ENCODE results near the gene LIMK2.

The LIMK2 gene

DNA sequence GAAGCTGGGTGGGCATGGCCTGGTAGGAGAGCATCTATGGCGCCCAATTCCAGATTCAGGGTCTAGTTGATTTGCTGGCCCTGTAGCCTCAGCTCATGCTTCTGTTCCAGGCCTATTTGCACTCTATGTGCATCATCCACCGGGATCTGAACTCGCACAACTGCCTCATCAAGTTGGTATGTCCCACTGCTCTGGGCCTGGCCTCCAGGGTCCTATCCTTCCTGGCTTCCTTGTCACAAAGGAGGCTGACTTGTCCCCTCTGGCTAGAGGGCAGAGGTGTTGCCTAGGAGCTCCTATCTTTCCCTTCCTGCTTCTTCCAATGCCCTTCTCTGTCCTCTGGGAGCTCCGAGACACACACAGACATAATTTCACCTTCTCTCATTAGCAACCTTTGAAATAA, 58.9 kb downstream of the LIMK2 start:
- ChIA-PET CTCF (interaction anchor here (0.7 to 11.5 kb wide), 15 partner anchors 9 to 195 kb away, joined by 3 to 185 read pairs (median 4); partner anchors contain the start of gene RNF185), POLR2A (interaction anchor here (0.6 kb wide), 1 partner anchor 39 kb away, joined by 4 read pairs; no protein-coding TSS in a partner anchor)
- peaks cover 30 to 88% (median 64%) of the 10 kb centered on the region in 4 experiments for H3K36me3 ChIP-seq (ENCODE audit: control insufficient read depth in 4 of 4, insufficient read depth in 4 of 4, low read length in 3 of 4)
- WGBS (ENCODE audit: insufficient coverage): 97% methylated on average over 3 of the region's 4 CpGs
- no peaks in the 10 kb centered on the region for H3K9me3 ChIP-seq (ENCODE audit: control extremely low read depth in 1 of 5, control insufficient read depth in 4 of 5, insufficient read depth in 2 of 5, low read depth in 1 of 5, low read length in 4 of 5)
- peaks cover 0 to 5% (median 5%) of the 10 kb centered on the region in 4 experiments for H3K4me1 ChIP-seq (ENCODE audit: control extremely low read depth in 1 of 4, control insufficient read depth in 4 of 4, insufficient read depth in 4 of 4, low read length in 3 of 4)
- DNase-seq: no peak
- H3K4me3 ChIP-seq (ENCODE audit: control insufficient read depth in 1 of 7, extremely low read depth in 1 of 7, insufficient read depth in 4 of 7, low read depth in 2 of 7, low read length in 6 of 7): no peak overlapping the region
- H3K27me3 ChIP-seq (replicated peaks in 2 of 5; ENCODE audit: control insufficient read depth in 4 of 5, insufficient read depth in 5 of 5, low read length in 4 of 5): no peaks in the 10 kb centered on the region
- H3K27ac ChIP-seq (ENCODE audit: insufficient read depth in 1 of 2, low read depth in 1 of 2, low read length in 2 of 2, poor library complexity in 1 of 2, severe bottlenecking in 2 of 2): no peak overlapping the region

DNA sequence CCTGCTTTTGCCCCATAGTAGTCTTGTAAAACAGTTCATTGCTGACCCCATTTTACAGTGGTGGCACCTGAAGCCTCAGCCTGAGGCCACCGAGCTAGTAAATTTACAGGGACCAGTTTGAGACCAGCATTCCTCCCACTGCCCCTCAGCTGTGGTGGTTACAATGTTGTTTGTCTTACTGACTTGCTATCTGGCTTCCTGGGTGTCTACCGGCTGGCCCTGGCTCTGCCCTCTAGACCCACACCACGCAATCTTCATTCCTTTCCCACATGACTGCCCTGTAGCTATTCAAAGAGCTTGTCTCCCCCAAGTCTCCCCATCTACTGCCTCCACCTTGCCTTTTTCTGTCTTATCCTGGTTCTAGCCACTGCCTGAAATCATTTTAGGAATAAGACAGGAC, 59.4 kb downstream of the LIMK2 start:
- H3K27ac ChIP-seq (ENCODE audit: insufficient read depth in 1 of 2, low read depth in 1 of 2, low read length in 2 of 2, poor library complexity in 1 of 2, severe bottlenecking in 2 of 2): no peak overlapping the region
- H3K36me3 ChIP-seq (ENCODE audit: control insufficient read depth in 4 of 4, insufficient read depth in 4 of 4, low read length in 3 of 4): peaks cover 30 to 86% (median 61%) of the 10 kb centered on the region in 4 experiments
- ChIA-PET CTCF (interaction anchor here (0.7 to 11.5 kb wide), 10 partner anchors 10 to 78 kb away, joined by 3 to 185 read pairs (median 4); no protein-coding TSS in a partner anchor), POLR2A (no interaction called here)
- no peak overlapping the region for H3K4me3 ChIP-seq (ENCODE audit: control insufficient read depth in 1 of 7, extremely low read depth in 1 of 7, insufficient read depth in 4 of 7, low read depth in 2 of 7, low read length in 6 of 7)
- H3K9me3 ChIP-seq (ENCODE audit: control extremely low read depth in 1 of 5, control insufficient read depth in 4 of 5, insufficient read depth in 2 of 5, low read depth in 1 of 5, low read length in 4 of 5): no peaks in the 10 kb centered on the region
- 100% methylated on average over 2 of the region's 3 CpGs for WGBS (ENCODE audit: insufficient coverage)
- H3K4me1 ChIP-seq (ENCODE audit: control extremely low read depth in 1 of 4, control insufficient read depth in 4 of 4, insufficient read depth in 4 of 4, low read length in 3 of 4): peaks cover 0 to 5% (median 5%) of the 10 kb centered on the region in 4 experiments
- DNase-seq: no peak
- no peaks in the 10 kb centered on the region for H3K27me3 ChIP-seq (replicated peaks in 2 of 5; ENCODE audit: control insufficient read depth in 4 of 5, insufficient read depth in 5 of 5, low read length in 4 of 5)

DNA sequence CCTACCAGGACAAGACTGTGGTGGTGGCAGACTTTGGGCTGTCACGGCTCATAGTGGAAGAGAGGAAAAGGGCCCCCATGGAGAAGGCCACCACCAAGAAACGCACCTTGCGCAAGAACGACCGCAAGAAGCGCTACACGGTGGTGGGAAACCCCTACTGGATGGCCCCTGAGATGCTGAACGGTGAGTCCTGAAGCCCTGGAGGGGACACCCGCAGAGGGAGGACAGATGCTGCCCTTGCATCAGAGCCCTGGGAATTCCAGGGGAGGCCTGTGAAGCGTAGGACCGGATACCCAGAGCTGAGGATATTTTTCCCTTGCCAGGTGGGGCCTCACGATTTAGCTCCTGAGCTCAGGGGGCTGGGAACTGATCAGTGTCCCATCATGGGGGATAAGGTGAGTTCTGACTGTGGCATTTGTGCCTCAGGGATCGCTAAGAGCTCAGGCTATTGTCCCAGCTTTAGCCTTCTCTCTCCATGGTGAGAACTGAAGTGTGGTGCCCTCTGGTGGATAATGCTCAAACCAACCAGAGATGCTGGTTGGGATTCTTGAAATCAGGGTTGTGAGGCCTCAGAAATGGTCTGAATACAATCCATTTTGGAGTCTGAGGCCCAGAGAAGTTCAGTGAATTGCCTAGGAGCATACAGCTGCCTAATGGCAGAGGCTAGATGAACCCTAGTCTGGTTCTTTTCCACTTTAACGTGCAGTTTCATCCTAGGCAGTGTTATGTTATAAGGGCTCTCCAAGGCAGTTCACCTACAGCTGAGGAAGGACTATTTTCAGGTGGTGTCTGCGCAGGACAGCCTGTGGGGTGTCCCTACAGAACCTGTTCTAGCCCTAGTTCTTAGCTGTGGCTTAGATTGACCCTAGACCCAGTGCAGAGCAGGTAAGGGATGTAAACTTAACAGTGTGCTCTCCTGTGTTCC, 60.7 kb downstream of the LIMK2 start:
- Histone ChIP-seq H3K27ac (ENCODE audit: insufficient read depth in 1 of 2, low read depth in 1 of 2, low read length in 2 of 2, poor library complexity in 1 of 2, severe bottlenecking in 2 of 2) (no peak overlapping the region), H3K9me3 (ENCODE audit: control extremely low read depth in 1 of 5, control insufficient read depth in 4 of 5, insufficient read depth in 2 of 5, low read depth in 1 of 5, low read length in 4 of 5) (no peaks in the 10 kb centered on the region), H3K36me3 (ENCODE audit: control insufficient read depth in 4 of 4, insufficient read depth in 4 of 4, low read length in 3 of 4) (peaks cover 25 to 85% (median 57%) of the 10 kb centered on the region in 4 experiments), H3K4me1 (ENCODE audit: control extremely low read depth in 1 of 4, control insufficient read depth in 4 of 4, insufficient read depth in 4 of 4, low read length in 3 of 4) (peaks cover 0 to 5% (median 5%) of the 10 kb centered on the region in 4 experiments), H3K27me3 (replicated peaks in 2 of 5; ENCODE audit: control insufficient read depth in 4 of 5, insufficient read depth in 5 of 5, low read length in 4 of 5) (no peaks in the 10 kb centered on the region), H3K4me3 (ENCODE audit: control insufficient read depth in 1 of 7, extremely low read depth in 1 of 7, insufficient read depth in 4 of 7, low read depth in 2 of 7, low read length in 6 of 7) (no peak overlapping the region)
- whole genome bisulfite sequencing (ENCODE audit: insufficient coverage): 80% methylated on average over 15 of the region's 15 CpGs
- peak; percentile 51 to 73 (median 64) for DNase-seq
- POLR2A ChIA-PET: interaction anchor here (0.6 to 1.1 kb wide), 2 partner anchors 42 to 83 kb away, joined by 3 to 4 read pairs; no protein-coding TSS in a partner anchor
- CTCF ChIA-PET: interaction anchor here (0.5 to 11.5 kb wide), 24 partner anchors 10 to 804 kb away, joined by 3 to 185 read pairs (median 4); partner anchors contain the start of genes LIMK2 and PIK3IP1

DNA sequence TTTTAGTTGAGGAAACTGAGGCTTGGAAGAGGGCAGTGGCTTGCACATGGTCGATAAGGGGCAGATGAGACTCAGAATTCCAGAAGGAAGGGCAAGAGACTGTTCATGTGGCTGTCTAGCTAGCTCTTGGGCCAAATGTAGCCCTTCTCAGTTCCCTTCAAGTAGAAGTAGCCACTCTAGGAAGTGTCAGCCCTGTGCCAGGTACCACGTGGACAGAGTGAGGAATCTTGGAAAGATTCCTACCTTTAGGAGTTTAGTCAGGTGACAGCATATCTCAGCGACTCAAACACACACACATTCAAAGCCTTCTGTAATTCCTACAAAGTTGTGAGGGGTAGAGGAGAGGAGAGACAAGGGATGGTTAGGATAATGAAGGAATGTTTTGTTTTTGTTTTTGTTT, 61.9 kb downstream of the LIMK2 start:
- Histone ChIP-seq H3K4me3 (ENCODE audit: control insufficient read depth in 1 of 7, extremely low read depth in 1 of 7, insufficient read depth in 4 of 7, low read depth in 2 of 7, low read length in 6 of 7) (no peak overlapping the region), H3K9me3 (ENCODE audit: control extremely low read depth in 1 of 5, control insufficient read depth in 4 of 5, insufficient read depth in 2 of 5, low read depth in 1 of 5, low read length in 4 of 5) (no peaks in the 10 kb centered on the region), H3K27me3 (replicated peaks in 2 of 5; ENCODE audit: control insufficient read depth in 4 of 5, insufficient read depth in 5 of 5, low read length in 4 of 5) (no peaks in the 10 kb centered on the region), H3K27ac (ENCODE audit: insufficient read depth in 1 of 2, low read depth in 1 of 2, low read length in 2 of 2, poor library complexity in 1 of 2, severe bottlenecking in 2 of 2) (no peak overlapping the region), H3K4me1 (ENCODE audit: control extremely low read depth in 1 of 4, control insufficient read depth in 4 of 4, insufficient read depth in 4 of 4, low read length in 3 of 4) (peaks cover 0 to 5% (median 5%) of the 10 kb centered on the region in 4 experiments), H3K36me3 (ENCODE audit: control insufficient read depth in 4 of 4, insufficient read depth in 4 of 4, low read length in 3 of 4) (peaks cover 23 to 85% (median 60%) of the 10 kb centered on the region in 4 experiments)
- POLR2A ChIA-PET: no interaction called here
- DNase-seq: no peak
- WGBS (ENCODE audit: insufficient coverage): 100% methylated on average over 1 of the region's 3 CpGs
- CTCF ChIA-PET: interaction anchor here (0.6 to 11.5 kb wide), 12 partner anchors 8 to 615 kb away, joined by 3 to 185 read pairs (median 10); partner anchors contain the start of genes LIMK2 and PIK3IP1

DNA sequence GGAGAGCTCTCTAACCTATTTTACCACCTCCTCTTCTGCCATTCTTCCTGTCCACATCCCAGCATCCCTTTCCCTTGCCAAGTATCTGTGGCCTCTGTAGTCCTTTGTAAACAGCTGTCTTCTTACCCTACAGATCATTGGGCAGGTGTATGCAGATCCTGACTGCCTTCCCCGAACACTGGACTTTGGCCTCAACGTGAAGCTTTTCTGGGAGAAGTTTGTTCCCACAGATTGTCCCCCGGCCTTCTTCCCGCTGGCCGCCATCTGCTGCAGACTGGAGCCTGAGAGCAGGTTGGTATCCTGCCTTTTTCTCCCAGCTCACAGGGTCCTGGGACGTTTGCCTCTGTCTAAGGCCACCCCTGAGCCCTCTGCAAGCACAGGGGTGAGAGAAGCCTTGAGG, 62.9 kb downstream of the LIMK2 start:
- CTCF ChIA-PET: interaction anchor here (0.9 to 11.5 kb wide), 5 partner anchors 9 to 63 kb away, joined by 3 to 185 read pairs (median 25); partner anchors contain the start of gene LIMK2
- Histone ChIP-seq H3K36me3 (ENCODE audit: control insufficient read depth in 4 of 4, insufficient read depth in 4 of 4, low read length in 3 of 4) (peaks cover 23 to 92% (median 65%) of the 10 kb centered on the region in 4 experiments), H3K4me1 (ENCODE audit: control extremely low read depth in 1 of 4, control insufficient read depth in 4 of 4, insufficient read depth in 4 of 4, low read length in 3 of 4) (peaks cover 0 to 5% (median 5%) of the 10 kb centered on the region in 4 experiments), H3K27ac (ENCODE audit: insufficient read depth in 1 of 2, low read depth in 1 of 2, low read length in 2 of 2, poor library complexity in 1 of 2, severe bottlenecking in 2 of 2) (no peak overlapping the region), H3K27me3 (replicated peaks in 2 of 5; ENCODE audit: control insufficient read depth in 4 of 5, insufficient read depth in 5 of 5, low read length in 4 of 5) (no peaks in the 10 kb centered on the region), H3K4me3 (ENCODE audit: control insufficient read depth in 1 of 7, extremely low read depth in 1 of 7, insufficient read depth in 4 of 7, low read depth in 2 of 7, low read length in 6 of 7) (no peak overlapping the region), H3K9me3 (ENCODE audit: control extremely low read depth in 1 of 5, control insufficient read depth in 4 of 5, insufficient read depth in 2 of 5, low read depth in 1 of 5, low read length in 4 of 5) (no peaks in the 10 kb centered on the region)
- POLR2A ChIA-PET: no interaction called here
- WGBS (ENCODE audit: insufficient coverage): 98% methylated on average over 4 of the region's 6 CpGs
- DNase-seq: no peak

DNA sequence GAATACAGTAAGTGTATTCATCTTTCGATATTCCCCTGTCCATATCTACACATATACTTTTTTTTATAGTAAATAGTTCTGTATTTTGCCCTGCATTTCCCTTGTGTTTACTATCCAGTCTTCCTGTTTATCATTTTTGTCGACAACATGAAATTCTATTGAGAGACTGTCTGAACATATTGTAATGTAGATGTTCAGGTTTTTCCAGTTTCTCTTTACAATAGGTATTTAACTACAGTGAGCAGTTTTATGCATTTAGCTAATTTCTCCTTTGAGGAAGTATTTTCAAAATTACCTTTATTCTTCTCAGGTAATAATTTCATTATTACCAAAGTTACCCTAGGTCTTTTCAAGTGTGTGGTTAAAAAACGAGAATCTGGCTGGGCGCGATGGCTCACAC, 63.5 kb downstream of the LIMK2 start:
- CTCF ChIA-PET: interaction anchor here (1.0 to 11.5 kb wide), 4 partner anchors 25 to 64 kb away, joined by 3 to 185 read pairs (median 52); partner anchors contain the start of gene LIMK2
- no peak overlapping the region for H3K27ac ChIP-seq (ENCODE audit: insufficient read depth in 1 of 2, low read depth in 1 of 2, low read length in 2 of 2, poor library complexity in 1 of 2, severe bottlenecking in 2 of 2)
- no peak overlapping the region for H3K4me3 ChIP-seq (ENCODE audit: control insufficient read depth in 1 of 7, extremely low read depth in 1 of 7, insufficient read depth in 4 of 7, low read depth in 2 of 7, low read length in 6 of 7)
- POLR2A ChIA-PET: no interaction called here
- 100% methylated on average over 2 of the region's 5 CpGs for WGBS (ENCODE audit: insufficient coverage)
- no peak for DNase-seq
- H3K9me3 ChIP-seq (ENCODE audit: control extremely low read depth in 1 of 5, control insufficient read depth in 4 of 5, insufficient read depth in 2 of 5, low read depth in 1 of 5, low read length in 4 of 5): no peaks in the 10 kb centered on the region
- H3K4me1 ChIP-seq (ENCODE audit: control extremely low read depth in 1 of 4, control insufficient read depth in 4 of 4, insufficient read depth in 4 of 4, low read length in 3 of 4): peaks cover 0 to 5% (median 5%) of the 10 kb centered on the region in 4 experiments
- H3K27me3 ChIP-seq (replicated peaks in 2 of 5; ENCODE audit: control insufficient read depth in 4 of 5, insufficient read depth in 5 of 5, low read length in 4 of 5): no peaks in the 10 kb centered on the region
- H3K36me3 ChIP-seq (ENCODE audit: control insufficient read depth in 4 of 4, insufficient read depth in 4 of 4, low read length in 3 of 4): peaks cover 20 to 92% (median 66%) of the 10 kb centered on the region in 4 experiments

All from common myeloid progenitor, CD34-positive (primary cell).